DMS79 treated with DMSO at 0.1 percent for 48 hours (cell line): ENCODE results near the gene SHISAL1.

Source experiments
- DNase-seq: peaks from one replicate; lab custom pipeline; 2025; lab: John Stamatoyannopoulos, UW

SHISAL1 gene

DNA sequence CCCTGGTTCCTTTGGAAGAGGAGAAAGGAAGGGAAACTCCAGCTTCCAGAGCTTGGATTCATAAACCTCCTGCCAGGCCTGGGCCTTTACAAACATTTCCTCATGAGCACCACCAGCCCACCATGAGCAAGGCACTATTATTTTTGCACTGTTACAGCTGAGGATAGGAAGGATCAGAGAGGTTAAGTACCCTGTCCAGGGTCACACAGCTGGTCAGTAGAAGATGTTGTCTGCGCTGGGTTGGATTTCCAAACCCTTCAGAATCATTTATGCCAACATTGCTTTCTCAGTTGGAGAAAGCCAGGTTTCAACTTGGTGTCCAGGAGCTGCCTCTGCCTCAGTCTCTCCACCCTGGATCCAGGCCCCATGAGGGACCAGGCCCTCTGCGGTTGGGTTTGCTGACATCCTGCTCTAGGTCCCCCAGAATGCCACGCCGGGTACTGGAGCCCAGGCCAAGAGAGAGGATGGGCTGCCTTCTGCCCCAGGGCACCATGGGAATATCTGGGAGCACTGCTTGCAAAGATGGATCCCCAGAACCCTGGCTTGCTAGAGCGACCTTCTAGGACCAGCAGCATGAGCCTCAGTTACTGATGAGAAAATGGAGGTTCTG lies 29.7 kb upstream of the SHISAL1 start:
- DNase-seq: no peak

DNA sequence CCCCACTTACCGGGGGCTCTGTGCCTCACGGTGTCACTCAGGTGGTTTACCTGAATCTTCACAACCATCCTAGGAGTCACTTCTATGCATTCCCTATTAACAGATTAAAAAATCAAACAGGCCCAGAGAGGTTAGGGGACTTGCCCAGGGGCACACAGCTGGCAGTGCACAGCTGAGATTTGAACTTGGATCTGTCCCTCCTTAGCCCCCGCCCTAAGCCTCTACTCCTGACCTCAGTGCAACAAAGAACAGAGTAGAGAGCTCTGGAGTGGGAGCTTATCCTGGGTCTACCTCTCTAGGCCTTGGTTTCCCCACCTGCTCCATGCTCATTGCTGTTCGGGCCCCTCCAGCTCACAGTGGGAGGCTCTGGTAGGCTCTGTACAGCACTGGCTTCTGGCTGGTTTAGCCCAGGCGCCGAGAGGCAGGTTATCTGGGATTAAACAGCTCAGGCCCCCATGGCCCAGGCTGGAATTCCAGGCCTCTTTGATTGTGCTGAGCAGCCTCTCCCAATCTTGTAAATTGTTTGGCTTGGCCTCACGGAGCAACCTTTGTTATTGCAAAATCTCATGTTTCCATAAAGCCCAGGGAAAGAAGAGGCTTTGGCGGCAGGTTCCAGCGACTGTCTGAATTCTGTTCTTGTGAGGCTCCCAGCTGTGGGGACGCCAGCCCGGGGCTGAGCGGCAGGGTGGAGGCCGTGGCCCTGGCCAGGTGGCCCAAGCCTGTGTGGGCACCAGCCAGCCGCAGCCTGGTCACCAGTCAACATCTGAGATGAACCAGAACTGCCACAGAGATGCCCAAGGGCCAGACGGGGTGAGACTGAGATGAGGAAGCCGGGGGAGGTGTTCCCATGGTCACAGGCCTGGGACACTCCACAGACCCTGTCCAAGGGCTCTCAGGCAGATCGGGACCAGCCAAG lies 28.9 kb upstream of the SHISAL1 start:
- DNase-seq: no peak

DNA sequence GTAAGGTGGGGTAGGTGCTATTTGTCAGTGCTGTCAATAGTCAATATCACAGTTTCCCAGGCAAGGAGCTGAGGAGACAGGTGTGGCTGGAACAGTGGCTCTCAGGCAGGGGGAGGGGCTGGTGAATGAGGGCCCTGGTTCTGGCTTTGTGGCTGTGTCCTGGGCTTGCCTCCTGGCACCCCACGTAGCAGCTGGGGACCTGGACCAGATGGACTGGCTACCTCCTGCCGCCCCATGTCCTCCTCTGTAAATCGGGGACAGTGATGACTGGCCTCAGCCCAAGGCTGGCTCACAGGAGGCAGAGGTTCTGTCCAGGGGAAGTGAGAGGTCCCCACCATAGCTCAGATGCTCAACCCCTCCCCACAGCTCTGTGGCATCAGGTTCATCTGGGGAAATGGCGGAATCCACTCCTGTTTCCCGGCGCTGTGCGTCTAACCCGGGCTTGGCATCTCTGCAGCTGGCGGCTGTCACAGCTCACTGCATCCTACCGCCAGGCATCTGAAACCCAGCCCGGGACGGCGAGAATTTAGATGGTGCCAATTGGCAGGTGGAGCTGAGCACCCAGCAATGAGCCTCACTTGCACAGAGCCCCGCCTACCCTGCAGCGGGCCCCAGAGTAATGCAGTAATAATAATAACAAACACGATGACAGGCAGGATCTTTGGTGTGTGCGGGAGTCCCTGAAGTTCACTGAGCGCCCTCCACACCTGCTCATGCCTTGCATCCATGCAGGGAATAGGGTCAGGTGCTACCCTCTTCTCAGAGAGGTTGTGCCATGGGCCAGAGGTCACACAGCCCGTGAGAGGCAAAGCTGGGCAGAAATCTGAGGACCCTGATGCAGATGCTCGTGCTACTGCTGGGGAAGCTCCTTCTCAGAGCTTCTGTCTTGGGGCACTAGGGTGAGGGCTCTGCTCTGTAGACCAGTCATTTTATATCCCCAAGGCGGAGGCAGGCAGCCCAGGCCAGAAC lies 27.8 kb upstream of the SHISAL1 start:
- peak; percentile 46 for DNase-seq

DNA sequence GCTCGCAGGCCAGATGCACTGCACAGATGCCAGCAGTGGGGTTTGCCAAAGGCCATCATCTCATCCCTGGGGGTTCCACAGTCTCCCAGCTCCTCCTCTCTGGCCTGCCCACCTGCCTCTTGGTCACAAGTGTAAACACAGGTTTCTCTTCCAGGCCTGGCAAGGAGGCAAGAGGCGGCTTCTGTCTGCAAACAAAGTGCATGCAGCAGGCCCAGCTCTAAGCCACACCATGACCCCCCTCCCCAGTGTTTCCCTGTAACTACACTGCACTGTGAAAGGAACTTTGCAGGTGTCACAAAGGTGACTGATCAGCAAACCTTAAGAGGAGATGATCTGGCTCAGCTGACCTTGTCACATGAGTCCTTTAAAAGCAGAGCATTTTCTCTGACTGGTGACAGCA lies 26.2 kb upstream of the SHISAL1 start:
- no peak for DNase-seq

DNA sequence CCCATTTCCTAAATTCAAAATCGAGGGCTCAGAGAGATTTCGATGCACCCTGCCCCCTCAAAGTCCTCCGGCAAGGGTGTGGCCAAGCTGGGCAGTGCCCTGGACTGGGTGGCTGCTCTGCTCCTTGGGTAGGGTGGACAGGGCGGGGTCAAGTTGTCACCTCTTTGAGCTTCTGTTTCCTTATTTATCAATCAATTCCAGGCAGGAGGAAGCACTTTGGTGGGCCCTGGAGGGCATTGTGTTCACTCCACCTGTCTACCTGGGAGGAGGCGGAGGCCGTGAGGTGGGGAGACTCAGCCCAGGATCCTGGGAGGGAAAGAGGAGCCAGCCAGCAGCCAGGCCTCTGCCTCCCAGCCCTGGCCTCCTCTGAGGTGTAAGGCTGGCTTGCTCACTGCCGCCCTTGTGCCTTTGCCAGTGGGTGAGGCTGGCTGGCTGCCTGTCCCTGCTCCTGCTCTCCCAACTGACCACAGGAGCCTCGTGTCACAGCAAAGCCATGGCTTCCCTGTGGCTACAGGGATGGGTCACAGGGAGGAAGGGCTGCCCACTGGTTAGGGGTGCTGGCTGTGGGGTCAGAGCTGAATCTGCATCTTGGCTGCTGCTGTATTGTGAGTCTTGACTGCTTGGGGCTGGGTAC lies 25.5 kb upstream of the SHISAL1 start:
- DNase-seq: no peak

DNA sequence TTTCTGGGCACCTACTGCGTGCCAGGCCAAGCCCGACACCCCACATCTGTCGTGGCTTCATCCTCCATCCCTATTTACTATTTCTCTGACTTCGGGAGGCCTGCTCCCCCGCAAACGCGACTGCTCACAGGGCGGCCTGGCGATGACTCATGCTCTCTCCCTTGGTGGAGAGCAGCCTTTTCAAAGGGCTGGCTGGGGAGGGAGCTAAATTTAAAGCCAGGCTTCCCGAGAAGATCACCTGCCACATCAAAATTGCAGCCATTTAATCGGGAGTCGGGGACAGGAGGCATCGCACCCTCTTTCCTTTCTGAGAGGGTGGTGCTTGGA lies 24.9 kb upstream of the SHISAL1 start:
- DNase-seq: peak; percentile 49

DNA sequence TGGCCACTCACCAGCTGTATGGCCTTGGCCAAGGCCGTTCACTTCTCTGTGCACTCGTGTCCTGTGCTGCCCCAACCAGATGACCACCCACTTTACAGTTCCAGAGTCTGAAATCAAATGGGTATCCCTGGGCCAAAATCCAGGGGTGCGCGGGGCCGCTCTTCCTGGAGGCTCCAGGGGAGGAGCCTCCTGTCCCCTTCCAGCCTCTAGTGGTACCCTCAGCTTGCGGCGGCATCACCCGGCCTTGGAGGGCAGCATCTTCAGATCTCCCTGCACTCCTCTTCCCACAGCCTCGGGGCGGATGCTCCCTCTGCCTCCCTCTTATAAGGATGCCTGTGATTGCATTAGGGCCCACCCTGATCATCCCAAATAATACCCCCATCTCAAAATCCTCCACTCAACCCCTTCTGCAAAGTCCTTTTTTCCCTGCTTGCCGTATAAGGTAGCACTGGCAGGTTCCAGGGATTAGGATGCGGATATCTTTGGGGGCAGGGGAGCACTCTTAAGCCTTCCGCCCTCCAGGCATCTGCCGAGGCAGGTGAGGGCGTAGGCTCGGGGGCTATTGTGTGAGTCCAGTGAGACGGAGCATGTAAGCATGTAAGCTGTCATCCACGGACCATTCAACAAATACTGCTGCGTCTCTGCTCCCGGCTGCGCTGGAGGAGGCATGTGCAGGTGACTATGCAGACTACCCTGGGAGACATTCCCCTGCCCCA lies 24.4 kb upstream of the SHISAL1 start:
- peak; percentile 49 for DNase-seq

DNA sequence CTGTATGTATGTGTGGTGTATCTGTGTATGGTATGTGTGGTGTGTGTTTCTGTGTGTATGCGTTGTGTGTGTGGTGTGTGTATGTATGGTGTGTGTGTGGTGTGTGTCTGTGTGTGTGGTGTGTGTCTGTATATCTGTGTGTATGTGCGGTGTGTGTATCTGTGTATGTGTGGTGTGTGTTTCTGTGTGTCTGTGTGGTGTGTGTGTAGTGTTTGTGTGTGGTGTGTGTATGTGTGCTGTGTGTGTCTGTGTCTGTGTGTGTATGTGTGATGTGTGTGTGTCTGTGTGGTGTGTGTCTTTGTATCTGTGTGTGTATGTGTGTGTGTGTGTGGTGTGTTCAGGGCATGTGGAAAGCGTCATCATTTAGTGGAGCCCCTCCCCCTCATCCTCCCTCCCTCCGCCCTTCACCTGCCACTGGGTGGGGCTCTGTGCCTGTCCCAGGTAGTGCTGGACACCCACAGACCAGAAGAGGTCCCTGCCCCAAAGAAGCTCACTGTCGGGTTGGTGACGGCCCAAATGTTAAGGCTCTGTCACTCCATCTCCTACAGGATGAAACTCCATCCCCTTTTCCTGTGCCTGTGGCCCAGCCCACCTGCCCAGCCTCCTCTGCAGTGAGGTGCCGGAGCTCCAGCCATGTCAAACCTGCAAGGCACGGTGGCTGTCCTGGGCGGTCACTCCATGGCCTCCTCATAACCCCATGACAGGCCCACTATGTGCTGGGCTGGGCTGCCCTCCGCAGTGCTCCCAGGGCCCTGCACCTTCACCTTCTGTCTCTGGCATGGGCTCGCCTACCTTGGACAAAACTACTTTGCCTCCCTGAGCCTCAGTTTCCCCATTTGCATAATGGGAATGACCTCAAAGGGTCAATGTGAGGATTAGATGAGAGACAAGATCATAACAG lies 23.4 kb upstream of the SHISAL1 start:
- DNase-seq: peak; percentile 10

DNA sequence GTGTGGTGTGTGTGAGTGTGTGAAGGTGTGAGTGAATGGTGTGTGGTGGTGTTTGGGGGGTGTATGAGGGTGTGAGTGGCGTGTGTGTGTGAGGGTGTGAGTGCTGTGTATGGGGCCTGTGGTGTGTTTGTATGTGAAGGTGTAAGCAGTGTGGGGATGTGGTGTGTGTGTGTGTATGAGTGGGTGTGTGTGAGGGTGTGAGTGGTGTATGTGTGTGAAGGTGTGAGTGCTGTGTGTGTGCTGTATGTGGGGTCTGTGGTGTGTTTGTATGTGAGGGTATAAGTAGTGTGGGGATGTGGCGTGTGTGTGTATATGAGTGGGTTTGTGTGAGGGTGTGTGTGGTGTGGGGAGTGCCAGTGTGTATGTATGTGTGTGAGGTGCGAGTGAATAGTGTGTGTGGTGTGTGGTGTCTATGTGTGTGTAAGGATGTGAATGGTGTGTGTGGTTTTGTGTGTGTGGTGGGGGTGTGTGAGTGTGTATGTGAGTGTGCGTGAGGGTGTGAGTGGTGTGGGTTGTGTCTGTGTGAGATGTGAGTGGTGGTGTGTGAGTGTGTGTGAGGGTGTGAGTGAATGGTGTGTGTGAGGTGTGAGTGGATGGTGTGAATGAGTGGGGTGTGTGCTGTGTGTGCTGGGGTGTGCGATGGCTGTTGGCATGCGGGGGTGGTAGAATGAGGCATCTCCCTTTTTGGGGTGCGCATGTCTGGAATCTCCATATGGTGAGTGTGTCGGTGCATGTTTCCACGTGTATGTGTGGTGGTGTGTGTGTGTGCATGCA lies 22.5 kb upstream of the SHISAL1 start:
- no peak for DNase-seq

DNA sequence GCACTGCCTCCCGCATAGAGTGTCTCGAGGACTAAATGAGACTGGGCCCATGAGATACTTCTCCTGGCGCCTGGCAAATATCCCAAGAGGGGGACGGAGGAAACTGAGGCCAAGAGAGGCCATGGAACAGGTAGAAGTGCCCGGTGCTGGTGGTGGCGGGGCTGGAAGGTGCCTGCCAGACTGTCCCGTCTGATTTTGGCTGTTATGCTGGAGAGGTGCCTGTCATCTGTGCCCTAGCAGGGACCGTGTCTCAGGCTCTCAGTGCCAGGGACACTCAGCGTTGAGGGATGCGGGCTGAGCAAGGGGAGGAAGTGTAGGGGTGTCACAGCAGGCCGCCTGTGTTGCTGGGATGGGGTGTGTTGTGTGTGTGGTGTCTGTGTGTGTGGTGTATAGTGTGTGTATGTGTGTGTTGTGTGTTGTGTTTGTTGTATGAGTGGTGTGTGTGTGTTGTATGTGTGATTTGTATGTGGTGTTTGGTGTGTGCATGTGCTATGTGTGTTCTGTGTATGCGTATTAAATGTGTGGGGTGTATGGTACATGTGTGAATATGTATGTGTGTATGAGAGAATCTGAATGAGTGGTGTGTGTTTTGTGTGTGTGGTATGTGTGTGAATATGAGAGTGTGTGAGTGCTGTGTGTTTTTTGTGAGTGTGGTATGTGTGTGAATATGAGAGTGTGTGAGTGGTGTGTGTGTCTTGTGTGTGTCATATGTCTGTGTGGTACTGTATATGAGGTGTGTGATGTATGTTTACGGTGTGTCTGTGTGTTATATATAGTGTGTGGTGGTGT lies 21.3 kb upstream of the SHISAL1 start:
- DNase-seq: no peak

DNA sequence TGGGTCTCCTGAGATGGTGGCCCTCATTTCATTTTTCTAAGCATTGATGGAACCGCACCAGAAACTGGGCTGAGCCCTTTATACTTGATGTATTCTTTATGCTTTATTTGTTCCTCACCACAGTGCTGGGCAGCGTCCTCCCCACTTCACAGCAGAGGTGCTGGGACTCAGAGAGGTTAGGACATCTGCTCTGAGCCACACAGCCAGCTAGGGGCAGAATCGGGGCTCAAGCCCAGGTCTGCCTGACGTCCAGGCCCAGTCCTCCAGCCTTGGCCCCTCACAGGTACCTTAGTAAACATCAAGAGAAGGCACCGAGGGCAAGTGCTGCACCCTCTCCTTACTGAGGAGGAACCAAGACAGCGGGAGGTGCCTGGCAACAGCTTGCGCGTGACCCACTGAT lies 20.2 kb upstream of the SHISAL1 start:
- DNase-seq: no peak

DNA sequence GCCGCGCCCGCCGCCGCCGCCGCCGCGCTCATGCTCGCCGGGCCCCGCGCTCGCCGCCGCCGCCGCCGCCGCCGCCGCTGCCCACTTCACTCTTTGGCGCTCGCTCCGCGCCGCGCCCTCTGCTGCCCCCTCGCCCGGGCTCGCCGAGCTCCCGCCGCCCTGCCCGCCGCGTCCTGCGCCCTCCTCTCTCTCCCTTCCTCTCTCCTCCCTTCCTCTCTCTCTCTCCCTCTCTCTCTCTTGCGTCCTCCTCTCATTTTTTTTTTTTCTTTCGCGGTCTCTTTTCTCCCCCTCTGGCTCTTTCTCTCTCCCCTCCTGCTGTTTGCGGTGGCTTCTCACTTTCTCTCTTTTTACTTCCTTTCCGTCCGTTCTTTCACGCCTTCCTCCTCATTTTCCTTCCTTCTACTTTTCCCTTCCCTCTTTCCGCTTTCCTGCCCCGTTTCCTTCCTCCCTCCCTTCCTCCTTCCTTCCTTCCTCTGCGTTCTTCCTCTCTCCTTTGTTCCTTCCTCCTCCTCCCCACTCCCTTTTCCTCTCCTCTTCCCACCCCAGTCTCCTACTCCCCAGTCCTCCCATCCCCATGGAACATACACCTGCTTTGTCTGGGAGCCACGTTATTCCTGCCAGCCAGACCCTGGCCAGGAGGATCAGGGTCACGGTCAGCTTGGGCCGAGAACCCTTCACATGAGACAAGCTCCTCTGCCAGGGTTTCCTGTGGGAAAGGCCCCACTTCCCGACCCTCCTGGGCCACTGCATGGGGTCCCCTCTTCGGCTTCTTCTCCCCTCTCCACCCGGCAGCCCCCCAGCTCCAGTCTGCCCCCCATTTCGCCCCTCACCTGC lies 19.3 kb upstream of the SHISAL1 start:
- peak; percentile 9 for DNase-seq

DNA sequence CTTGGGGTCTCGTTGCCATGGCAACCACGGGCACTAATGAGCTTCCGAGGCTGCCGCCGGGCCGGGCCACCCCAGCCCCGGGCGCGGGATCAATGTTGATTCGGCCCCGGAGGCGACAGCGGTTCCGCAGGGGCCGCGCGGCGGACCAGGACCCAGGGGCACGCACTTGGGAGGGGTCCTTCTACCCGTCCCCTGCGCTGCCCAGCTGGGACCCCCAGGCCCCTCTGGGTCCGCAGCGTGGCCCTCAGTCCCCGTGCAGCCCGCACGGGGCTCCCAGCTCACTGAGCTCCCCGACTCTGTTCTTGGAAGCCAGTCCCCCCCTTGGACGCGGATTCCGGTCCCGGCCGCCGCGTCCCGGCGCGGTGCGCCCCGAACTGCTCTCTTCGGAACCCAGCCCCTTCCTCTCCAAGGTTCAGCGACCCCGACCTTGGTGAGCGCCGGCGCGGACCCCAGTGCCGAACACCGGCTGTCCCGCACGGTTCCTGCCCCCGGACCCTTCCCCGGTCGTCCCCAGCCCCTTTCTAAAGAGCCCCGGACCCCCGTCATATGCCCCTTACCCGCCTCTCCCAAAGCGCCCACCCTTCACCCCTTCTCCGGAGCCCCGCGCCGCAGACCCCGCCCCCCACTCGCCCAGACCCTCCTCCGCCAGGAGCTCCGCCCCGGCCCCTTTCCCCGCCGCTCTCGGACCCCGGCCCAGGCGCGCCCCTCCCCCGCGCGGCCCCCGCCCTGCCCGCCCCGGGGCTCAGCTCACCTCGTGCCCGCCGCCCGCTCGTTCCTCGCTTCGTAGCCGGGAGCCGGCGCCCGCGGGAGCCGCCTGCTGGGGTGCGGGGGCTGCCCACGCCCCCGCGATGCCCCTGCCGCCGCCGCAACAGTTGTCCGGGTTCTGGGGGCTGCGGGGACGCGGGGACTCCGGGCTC lies 18.3 kb upstream of the SHISAL1 start:
- no peak for DNase-seq

DNA sequence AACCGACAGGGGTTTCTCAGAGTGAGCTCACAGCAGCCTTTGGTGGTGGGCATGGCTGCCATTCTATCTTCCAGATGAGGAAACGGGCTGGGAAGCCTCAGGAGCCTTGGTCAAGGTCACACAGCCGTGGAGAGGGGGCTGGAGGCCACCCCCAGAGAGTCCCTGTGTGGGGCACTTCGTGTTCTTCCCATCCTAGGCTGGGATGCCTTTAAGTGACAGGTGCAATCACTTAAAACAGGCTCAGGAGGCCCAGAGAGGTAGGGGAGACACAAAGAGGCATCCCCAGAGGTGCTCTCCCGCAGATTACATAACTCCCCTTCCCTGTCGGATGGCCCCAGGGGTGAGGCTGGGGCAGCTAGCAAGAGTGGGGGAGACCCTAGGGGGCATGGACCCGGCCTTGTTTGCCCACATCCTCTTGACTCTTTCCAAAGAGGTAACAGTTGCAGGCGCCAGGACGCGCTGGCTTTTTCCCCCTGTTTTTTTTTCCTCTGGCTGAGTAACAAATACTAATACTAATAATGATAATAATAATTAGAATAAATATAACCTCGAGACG lies 17.5 kb upstream of the SHISAL1 start:
- no peak for DNase-seq

DNA sequence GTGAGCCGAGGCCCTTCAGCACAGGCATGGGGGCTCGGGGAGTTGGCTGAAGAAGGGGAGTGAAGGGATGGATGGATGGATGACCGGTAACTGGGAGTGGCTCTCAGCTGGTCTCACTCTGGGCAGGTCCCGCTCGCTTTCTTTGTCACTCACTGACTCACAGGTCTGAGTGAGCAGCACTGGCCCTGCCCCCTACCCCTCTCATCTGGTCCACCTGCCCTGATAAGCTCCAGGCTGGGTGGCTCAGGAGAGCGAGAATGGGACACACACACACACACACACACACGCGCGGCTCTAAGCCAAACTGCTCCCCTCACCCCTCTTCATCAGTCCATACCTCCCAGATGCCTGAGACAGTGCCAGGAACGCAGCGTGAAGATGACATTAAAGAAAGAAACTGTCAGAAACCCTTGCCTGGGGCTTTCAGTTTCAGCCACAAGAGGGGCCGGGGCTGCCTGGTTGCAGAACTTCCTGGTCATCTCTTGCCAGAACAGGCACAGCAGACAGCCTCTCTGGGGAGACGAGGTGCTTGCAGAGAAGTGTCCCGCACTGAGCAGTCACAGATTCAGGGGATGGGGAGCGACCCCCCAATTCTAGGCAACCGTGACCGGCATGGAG lies 16.5 kb upstream of the SHISAL1 start:
- DNase-seq: peak; percentile 10

DNA sequence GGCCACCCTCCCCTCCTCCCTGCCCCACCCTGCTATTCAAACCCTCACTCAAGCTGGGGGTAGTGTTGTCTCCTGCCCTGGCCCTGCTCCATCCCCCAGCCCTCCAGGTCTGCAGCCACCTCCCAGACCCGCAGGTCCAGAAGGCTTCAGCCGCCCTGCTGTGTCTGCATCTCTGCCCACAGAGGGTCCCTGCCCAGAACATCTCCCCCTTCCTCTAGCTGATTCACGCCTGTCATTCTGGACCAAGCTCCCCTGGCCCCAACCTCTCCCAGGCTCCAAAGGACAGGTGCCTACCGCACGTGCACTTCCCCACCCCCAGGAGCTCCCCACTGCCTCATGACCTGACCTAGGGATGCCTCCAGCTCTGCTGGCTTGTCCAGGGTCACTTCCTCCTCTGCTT lies 16.0 kb upstream of the SHISAL1 start:
- no peak for DNase-seq
